A673 (cell line): Measurements from ENCODE around the gene FNDC5. TPM values are rescaled to one million over a fixed set of nuclear protein-coding genes. Genes with fewer than 3 reads are reported as not detected.

Source experiments
- BruUV-seq: library from RNA; stranded (reverse); fragments of 400-500 nt; replicated peaks from 2 replicates; lab custom pipeline; 2021; lab: Mats Ljungman, UMichigan
- CTCF ChIA-PET: fragments of 300-600 bp; sonication (Branson Sonifier 250); formaldehyde crosslinking; loops from one replicate; lab custom pipeline; 2022; ENCODE audit warnings: antibody characterized with exemption; lab: Charles Lee
- POLR2A ChIA-PET: fragments of 300-600 bp; sonication (Branson Sonifier 250); formaldehyde crosslinking; loops from one replicate; lab custom pipeline; 2022; ENCODE audit warnings: antibody characterized with exemption; ENCODE audit not compliant: low non-redundant PET; lab: Charles Lee
- DNase-seq: peaks from one replicate; pipeline ENCODE4 v3.0.0-alpha.2; 2015; ENCODE audit warnings: low spot score
- H3K27ac ChIP-seq: fragments of 200-600 bp; sonication (generic); 2 replicates; pipeline ENCODE4 v1.5.1; 2016; ENCODE audit warnings: mixed run types, low read depth, mild to moderate bottlenecking, mixed read lengths, antibody characterized with exemption, low read length; ENCODE audit not compliant: poor library complexity, severe bottlenecking
- H3K27me3 ChIP-seq: fragments of 200-600 bp; sonication (generic); replicated peaks from 2 replicates; pipeline ENCODE4 v1.6.1; 2017; ENCODE audit warnings: mixed run types, low read depth, mild to moderate bottlenecking, mixed read lengths, antibody characterized with exemption, low read length; ENCODE audit not compliant: insufficient read depth, poor library complexity
- H3K36me3 ChIP-seq: fragments of 200-600 bp; sonication (generic); 2 replicates; pipeline ENCODE4 v1.6.1; 2016; ENCODE audit warnings: mixed run types, mild to moderate bottlenecking, mixed read lengths, antibody characterized with exemption, low read length; ENCODE audit not compliant: insufficient read depth, poor library complexity, severe bottlenecking
- H3K4me1 ChIP-seq: fragments of 200-600 bp; sonication (generic); 2 replicates; pipeline ENCODE4 v1.6.1; 2017; ENCODE audit warnings: mixed run types, mild to moderate bottlenecking, mixed read lengths, antibody characterized with exemption, low read length; ENCODE audit not compliant: insufficient read depth, poor library complexity, severe bottlenecking
- H3K4me3 ChIP-seq: fragments of 200-600 bp; sonication (generic); 2 replicates; pipeline ENCODE4 v1.5.1; 2016; ENCODE audit warnings: low read depth, mixed run types, mild to moderate bottlenecking, mixed read lengths, low read length; ENCODE audit not compliant: poor library complexity, severe bottlenecking
- H3K9me3 ChIP-seq: fragments of 200-600 bp; sonication (generic); 2 replicates; pipeline ENCODE4 v1.6.1; 2016; ENCODE audit warnings: mixed run types, low read depth, mild to moderate bottlenecking, mixed read lengths, antibody characterized with exemption, low read length; ENCODE audit not compliant: poor library complexity, severe bottlenecking
- CTCF ChIP-seq: fragments of 300-800, 200-600 bp; sonication (generic); conservative IDR thresholded peaks from 2 replicates; pipeline ENCODE4 v1.5.1; 2017; ENCODE audit warnings: low read depth, mild to moderate bottlenecking, antibody characterized with exemption, low read length, moderate library complexity, mixed read lengths
- EZH2 ChIP-seq: fragments of 200-600 bp; sonication (generic); IDR thresholded peaks from 2 replicates; pipeline ENCODE4 v1.6.1; 2017; ENCODE audit warnings: borderline replicate concordance, low read depth, mild to moderate bottlenecking, mixed read lengths, antibody characterized with exemption, low read length; ENCODE audit not compliant: poor library complexity, severe bottlenecking
- intact Hi-C: fragments of 100-400 bp; cut with micrococcal nuclease; formaldehyde crosslinking; loops from one replicate; pipeline ENCODE4 v1.10.0; 2022; ENCODE audit not compliant: unreplicated experiment
- total RNA-seq: library from RNA; stranded (reverse); gene quantifications from 2 replicates; pipeline ENCODE4 v1.2.3, GENCODE V29; 2021

The FNDC5 gene
- total RNA-seq, 1 experiment from 2014 or later: 1.3 TPM

GRCh38 chr1:32883338-32884031, 12.8 kb upstream of the FNDC5 start:
- no peak overlapping the region for H3K4me3 ChIP-seq
- peaks cover 11% of the 10 kb centered on the region for H3K27me3 ChIP-seq
- intact Hi-C loops: no loop called here
- ChIA-PET CTCF (no interaction called here), POLR2A (no interaction called here)
- no peak for TF ChIP-seq EZH2
- TF ChIP-seq CTCF: no peak
- H3K9me3 ChIP-seq: no peaks in the 10 kb centered on the region
- no TSS peak for BruUV-seq
- H3K27ac ChIP-seq: no peak overlapping the region
- peaks cover 4% of the 10 kb centered on the region for H3K4me1 ChIP-seq
- no peak for DNase-seq
- no peaks in the 10 kb centered on the region for H3K36me3 ChIP-seq

- no peak for TF ChIP-seq EZH2
- TF ChIP-seq CTCF: no peak
- Histone ChIP-seq H3K4me1 (peaks cover 4% of the 10 kb centered on the region), H3K27me3 (peaks cover 5% of the 10 kb centered on the region), H3K4me3 (no peak overlapping the region), H3K27ac (no peak overlapping the region), H3K36me3 (no peaks in the 10 kb centered on the region), H3K9me3 (no peaks in the 10 kb centered on the region)
- no peak for DNase-seq
- ChIA-PET POLR2A (no interaction called here), CTCF (interaction anchor here (0.6 kb wide), 1 partner anchor 299 kb away, joined by 5 read pairs; no protein-coding TSS in a partner anchor)
- intact Hi-C loops: no loop called here
- BruUV-seq: no TSS peak
Measured at GRCh38 chr1:32881871-32882850, 11.4 kb upstream of the FNDC5 start.

GRCh38 chr1:32881291-32881690, 10.6 kb upstream of the FNDC5 start:
- Histone ChIP-seq H3K9me3 (no peaks in the 10 kb centered on the region), H3K27ac (no peak overlapping the region), H3K4me1 (peaks cover 4% of the 10 kb centered on the region), H3K4me3 (no peak overlapping the region), H3K27me3 (no peaks in the 10 kb centered on the region), H3K36me3 (no peaks in the 10 kb centered on the region)
- intact Hi-C loops: no loop called here
- no TSS peak for BruUV-seq
- TF ChIP-seq CTCF (no peak), EZH2 (no peak)
- ChIA-PET POLR2A (no interaction called here), CTCF (no interaction called here)
- no peak for DNase-seq
